Astrocyte (in vitro differentiated cells and primary cell): ENCODE measurements around the gene IMP4. TPM values are rescaled to one million over a fixed set of nuclear protein-coding genes. Genes with fewer than 3 reads are reported as not detected.
A peak's percentile ranks its signal among the peaks of the same experiment; 100 is the strongest.

ENCODE experiments used
- DNase-seq: peaks from one replicate; pipeline ENCODE4 v3.0.0-alpha.2; 2010; ENCODE audit warnings: low read depth
- FAIRE-seq: peaks from 2 replicates; lab custom pipeline; 2011; peaks lifted over from hg19 to GRCh38; lab: Jason Lieb, UNC
- H2AFZ ChIP-seq: 2 replicates; pipeline ENCODE4 v1.6.0; 2012; ENCODE audit warnings: low read depth, low read length, inconsistent platforms
- H3K27ac ChIP-seq: 2 replicates; pipeline ENCODE4 v1.5.1; 2011; ENCODE audit warnings: low read depth, low read length, inconsistent platforms
- H3K27me3 ChIP-seq: 2 replicates; pipeline ENCODE4 v1.6.0; 2011; ENCODE audit warnings: low read length, inconsistent platforms; ENCODE audit not compliant: insufficient read depth
- H3K36me3 ChIP-seq: 2 replicates; pipeline ENCODE4 v1.5.1; 2011; ENCODE audit warnings: low read length, inconsistent platforms; ENCODE audit not compliant: insufficient read depth
- H3K4me1 ChIP-seq: 2 replicates; pipeline ENCODE4 v1.5.1; 2011; ENCODE audit warnings: low read length, inconsistent platforms; ENCODE audit not compliant: insufficient read depth
- H3K4me2 ChIP-seq: 2 replicates; pipeline ENCODE4 v1.6.0; 2012; ENCODE audit warnings: low read length, inconsistent platforms
- H3K4me3 ChIP-seq: 2 replicates; pipeline ENCODE4 v1.5.1; 2011; ENCODE audit warnings: low read depth, mild to moderate bottlenecking, low read length, inconsistent platforms; ENCODE audit not compliant: insufficient read depth
- H3K79me2 ChIP-seq: 2 replicates; pipeline ENCODE4 v1.6.0; 2012; ENCODE audit warnings: mild to moderate bottlenecking, low read length, inconsistent platforms; ENCODE audit not compliant: insufficient read depth
- H3K9ac ChIP-seq: 2 replicates; pipeline ENCODE4 v1.6.0; 2012; ENCODE audit warnings: mild to moderate bottlenecking, low read length, inconsistent platforms
- H3K9me3 ChIP-seq: 2 replicates; pipeline ENCODE4 v1.5.1; 2012; ENCODE audit warnings: low read depth, mild to moderate bottlenecking, low read length, inconsistent platforms; ENCODE audit not compliant: insufficient read depth
- H4K20me1 ChIP-seq: 2 replicates; pipeline ENCODE4 v1.6.0; 2012; ENCODE audit warnings: low read length, inconsistent platforms; ENCODE audit not compliant: insufficient read depth
- H3K27ac Mint-ChIP-seq: one replicate; pipeline ENCODE4 v1.8.0; 2021; ENCODE audit warnings: mild to moderate bottlenecking, mixed read lengths; ENCODE audit not compliant: unreplicated experiment
- H3K27me3 Mint-ChIP-seq: one replicate; pipeline ENCODE4 v1.8.0; 2021; ENCODE audit warnings: low read depth, mixed read lengths; ENCODE audit not compliant: unreplicated experiment
- H3K36me3 Mint-ChIP-seq: one replicate; pipeline ENCODE4 v1.8.0; 2021; ENCODE audit warnings: low read depth, mixed read lengths; ENCODE audit not compliant: unreplicated experiment
- H3K4me1 Mint-ChIP-seq: one replicate; pipeline ENCODE4 v1.8.0; 2021; ENCODE audit warnings: low read depth, mixed read lengths; ENCODE audit not compliant: unreplicated experiment
- H3K4me3 Mint-ChIP-seq: one replicate; pipeline ENCODE4 v1.8.0; 2021; ENCODE audit warnings: mild to moderate bottlenecking, moderate library complexity, mixed read lengths; ENCODE audit not compliant: unreplicated experiment
- H3K9me3 Mint-ChIP-seq: one replicate; pipeline ENCODE4 v1.8.0; 2021; ENCODE audit warnings: mild to moderate bottlenecking, mixed read lengths; ENCODE audit not compliant: unreplicated experiment
- CTCF ChIP-seq: IDR thresholded peaks from 2 replicates; pipeline ENCODE4 v1.5.1; 2011; ENCODE audit warnings: low read depth, mild to moderate bottlenecking, inconsistent platforms, low read length, moderate library complexity; ENCODE audit not compliant: insufficient read depth
- EZH2 ChIP-seq: IDR thresholded peaks from 2 replicates; pipeline ENCODE4 v1.6.1; 2012; ENCODE audit warnings: mild to moderate bottlenecking, low read length, inconsistent platforms; ENCODE audit not compliant: insufficient read depth
- total RNA-seq: library from RNA; stranded (reverse); gene quantifications from 2 replicates; pipeline ENCODE4 v1.2.1, GENCODE V29; 2021

IMP4 gene
- total RNA-seq, 1 donor from 2014 or later = 65.5 TPM

- no peaks in the 10 kb centered on the region for H3K9me3 Mint-ChIP-seq
- H3K9me3 ChIP-seq = no peaks in the 10 kb centered on the region
- FAIRE-seq (no peak), DNase-seq (no peak)
- TF ChIP-seq EZH2 (no peak), CTCF (no peak)
- peaks cover 5% of the 10 kb centered on the region for H3K4me1 ChIP-seq
- H3K79me2 ChIP-seq = no peaks in the 10 kb centered on the region
- no peaks in the 10 kb centered on the region for H3K27me3 ChIP-seq
- H3K4me2 ChIP-seq = no peak overlapping the region
- H3K27ac ChIP-seq = no peak overlapping the region
- no peak overlapping the region for H3K9ac ChIP-seq
- H3K4me1 Mint-ChIP-seq = peaks cover 6% of the 10 kb centered on the region
- no peaks in the 10 kb centered on the region for H3K36me3 ChIP-seq
- peaks cover 11% of the 10 kb centered on the region for H4K20me1 ChIP-seq
- no peak overlapping the region for H3K27ac Mint-ChIP-seq
- no peak overlapping the region for H3K4me3 ChIP-seq
- H3K27me3 Mint-ChIP-seq = no peaks in the 10 kb centered on the region
- no peak overlapping the region for H3K4me3 Mint-ChIP-seq
- H2AFZ ChIP-seq = no peak overlapping the region
- H3K36me3 Mint-ChIP-seq = peaks cover 3% of the 10 kb centered on the region
These were observed 45.1 kb downstream of the IMP4 start for GRCh38 chr2:130387804-130388203.

- H3K27ac ChIP-seq = no peak overlapping the region
- no peaks in the 10 kb centered on the region for H3K9me3 Mint-ChIP-seq
- H3K27me3 ChIP-seq = no peaks in the 10 kb centered on the region
- no peaks in the 10 kb centered on the region for H3K79me2 ChIP-seq
- H3K4me1 Mint-ChIP-seq = peaks cover 10% of the 10 kb centered on the region
- TF ChIP-seq CTCF (no peak), EZH2 (no peak)
- H3K4me3 Mint-ChIP-seq = no peak overlapping the region
- DNase-seq (peak; percentile 14), FAIRE-seq (no peak)
- H3K27me3 Mint-ChIP-seq = no peaks in the 10 kb centered on the region
- H3K36me3 Mint-ChIP-seq = peaks cover 3% of the 10 kb centered on the region
- H3K4me2 ChIP-seq = no peak overlapping the region
- H3K4me3 ChIP-seq = no peak overlapping the region
- no peaks in the 10 kb centered on the region for H3K36me3 ChIP-seq
- peaks cover 6% of the 10 kb centered on the region for H4K20me1 ChIP-seq
- no peak overlapping the region for H3K9ac ChIP-seq
- H3K27ac Mint-ChIP-seq = no peak overlapping the region
- H3K9me3 ChIP-seq = no peaks in the 10 kb centered on the region
- H2AFZ ChIP-seq = no peak overlapping the region
- peaks cover 5% of the 10 kb centered on the region for H3K4me1 ChIP-seq
These were observed 45.7 kb downstream of the IMP4 start for GRCh38 chr2:130388221-130388907.

GRCh38 chr2:130389358-130389757, 46.7 kb downstream of the IMP4 start:
- Histone ChIP-seq H3K9ac (no peak overlapping the region), H2AFZ (no peak overlapping the region), H3K36me3 (no peaks in the 10 kb centered on the region), H3K4me2 (no peak overlapping the region), H3K9me3 (no peaks in the 10 kb centered on the region), H3K79me2 (no peaks in the 10 kb centered on the region), H3K4me1 (peaks cover 5% of the 10 kb centered on the region), H3K4me3 (no peak overlapping the region), H3K27ac (no peak overlapping the region), H4K20me1 (peaks cover 6% of the 10 kb centered on the region), H3K27me3 (no peaks in the 10 kb centered on the region)
- Mint-ChIP-seq H3K4me3 (no peak overlapping the region), H3K9me3 (no peaks in the 10 kb centered on the region), H3K27me3 (no peaks in the 10 kb centered on the region), H3K27ac (no peak overlapping the region), H3K36me3 (peaks cover 3% of the 10 kb centered on the region), H3K4me1 (peaks cover 14% of the 10 kb centered on the region)
- FAIRE-seq = no peak
- no peak for DNase-seq
- no peak for TF ChIP-seq EZH2
- no peak for TF ChIP-seq CTCF
